HFFc6 (cell line): ENCODE measurements around the gene KCNG2. TPM values are rescaled to one million over a fixed set of nuclear protein-coding genes. Genes with fewer than 3 reads are reported as not detected.
A peak's percentile ranks its signal among the peaks of the same experiment; 100 is the strongest.

Experiments
- DNase-seq: peaks from one replicate; pipeline ENCODE4 v3.0.0-alpha.2; 2018
- H3K27ac Mint-ChIP-seq: 2 replicates; pipeline ENCODE4 v1.8.0; 2020; ENCODE audit warnings: mild to moderate bottlenecking, mixed read lengths
- H3K27me3 Mint-ChIP-seq: 2 replicates; pipeline ENCODE4 v1.8.0; 2021; ENCODE audit warnings: mild to moderate bottlenecking, moderate library complexity, mixed read lengths; ENCODE audit not compliant: insufficient read depth
- H3K36me3 Mint-ChIP-seq: 2 replicates; pipeline ENCODE4 v1.8.0; 2021; ENCODE audit warnings: low read depth, mixed read lengths
- H3K4me1 Mint-ChIP-seq: 2 replicates; pipeline ENCODE4 v1.8.0; 2020; ENCODE audit warnings: low read depth, mixed read lengths
- H3K4me3 Mint-ChIP-seq: 2 replicates; pipeline ENCODE4 v1.8.0; 2020; ENCODE audit warnings: mild to moderate bottlenecking, moderate library complexity, mixed read lengths
- H3K9me3 Mint-ChIP-seq: 2 replicates; pipeline ENCODE4 v1.8.0; 2020; ENCODE audit warnings: mild to moderate bottlenecking, mixed read lengths
- CTCF ChIP-seq: fragments of 200-600 bp; sonication (generic); IDR thresholded peaks from 2 replicates; pipeline ENCODE4 v1.5.0; 2021; ENCODE audit warnings: antibody characterized with exemption, mild to moderate bottlenecking
- total RNA-seq, 6 experiments: library from RNA; stranded (reverse); fragmentation: NEBNext Ultra II Directional; extraction: Animal tissue kit (Norgen Biotek cat#: 25700); gene quantifications; 2 replicates in 1 of 6; 3 replicates in 5 of 6; pipeline ENCODE4 v1.2.3, GENCODE V29; 2021

Gene KCNG2
- total RNA-seq, 6 experiments from 2014 or later = not detected

- Mint-ChIP-seq H3K36me3 (no peaks in the 10 kb centered on the region; the same call in 1 of the 2 replicates), H3K27ac (peak overlapping the region; percentile 73), H3K4me1 (peaks cover 16% of the 10 kb centered on the region), H3K4me3 (peak overlapping the region; percentile 64), H3K9me3 (peaks cover 9% of the 10 kb centered on the region; the same call in 1 of the 2 replicates), H3K27me3 (peaks cover 11% of the 10 kb centered on the region)
- no peak for TF ChIP-seq CTCF
- DNase-seq = peak; percentile 87
Observed at GRCh38 chr18:79790996-79791972, 6.5 kb upstream of the KCNG2 start.

GRCh38 chr18:79792096-79792987 lies 5.4 kb upstream of the KCNG2 start:
- peaks cover 7% of the 10 kb centered on the region for H3K9me3 Mint-ChIP-seq
- no peak for TF ChIP-seq CTCF
- DNase-seq = no peak
- peak overlapping the region; percentile 73 for H3K27ac Mint-ChIP-seq
- peaks cover 20% of the 10 kb centered on the region for H3K4me1 Mint-ChIP-seq
- H3K4me3 Mint-ChIP-seq = peak overlapping the region; percentile 64; the same call in 1 of the 2 replicates
- H3K36me3 Mint-ChIP-seq = peaks cover 3% of the 10 kb centered on the region
- peaks cover 14% of the 10 kb centered on the region for H3K27me3 Mint-ChIP-seq

- Mint-ChIP-seq H3K4me3 (no peak overlapping the region), H3K4me1 (peaks cover 23% of the 10 kb centered on the region), H3K36me3 (peaks cover 6% of the 10 kb centered on the region), H3K27ac (no peak overlapping the region), H3K27me3 (peaks cover 16% of the 10 kb centered on the region), H3K9me3 (peaks cover 10% of the 10 kb centered on the region)
- no peak for DNase-seq
- TF ChIP-seq CTCF = no peak
Observed at GRCh38 chr18:79792988-79793355, 4.8 kb upstream of the KCNG2 start.

- Mint-ChIP-seq H3K27ac (no peak overlapping the region), H3K27me3 (peaks cover 25% of the 10 kb centered on the region), H3K4me1 (peaks cover 23% of the 10 kb centered on the region), H3K9me3 (peaks cover 5% of the 10 kb centered on the region), H3K36me3 (peaks cover 6% of the 10 kb centered on the region), H3K4me3 (no peak overlapping the region)
- no peak for TF ChIP-seq CTCF
- no peak for DNase-seq
Observed at GRCh38 chr18:79794846-79795245, 2.9 kb upstream of the KCNG2 start.

GRCh38 chr18:79795446-79795845 lies 2.3 kb upstream of the KCNG2 start:
- Mint-ChIP-seq H3K27me3 (peaks cover 25% of the 10 kb centered on the region), H3K36me3 (peaks cover 6% of the 10 kb centered on the region)
- no peak for TF ChIP-seq CTCF

More at GRCh38 chr18:79795446-79795845, 2.3 kb upstream of the KCNG2 start:
- H3K27ac Mint-ChIP-seq = no peak overlapping the region
- H3K4me3 Mint-ChIP-seq = no peak overlapping the region
- peaks cover 5% of the 10 kb centered on the region for H3K9me3 Mint-ChIP-seq
- no peak for DNase-seq
- peaks cover 23% of the 10 kb centered on the region for H3K4me1 Mint-ChIP-seq
